HuH-7.5 (cell line): ENCODE results near the gene SLAIN2.
"Not testable (repeated sequence)": the region's sequence is repeated elsewhere in the genome, so short reads cannot be mapped to it uniquely, and the experiment has no call there.

Experiments
- DNase-seq: peaks from one replicate; pipeline ENCODE4 v3.0.0; 2011; ENCODE audit warnings: low spot score

SLAIN2 gene

DNA sequence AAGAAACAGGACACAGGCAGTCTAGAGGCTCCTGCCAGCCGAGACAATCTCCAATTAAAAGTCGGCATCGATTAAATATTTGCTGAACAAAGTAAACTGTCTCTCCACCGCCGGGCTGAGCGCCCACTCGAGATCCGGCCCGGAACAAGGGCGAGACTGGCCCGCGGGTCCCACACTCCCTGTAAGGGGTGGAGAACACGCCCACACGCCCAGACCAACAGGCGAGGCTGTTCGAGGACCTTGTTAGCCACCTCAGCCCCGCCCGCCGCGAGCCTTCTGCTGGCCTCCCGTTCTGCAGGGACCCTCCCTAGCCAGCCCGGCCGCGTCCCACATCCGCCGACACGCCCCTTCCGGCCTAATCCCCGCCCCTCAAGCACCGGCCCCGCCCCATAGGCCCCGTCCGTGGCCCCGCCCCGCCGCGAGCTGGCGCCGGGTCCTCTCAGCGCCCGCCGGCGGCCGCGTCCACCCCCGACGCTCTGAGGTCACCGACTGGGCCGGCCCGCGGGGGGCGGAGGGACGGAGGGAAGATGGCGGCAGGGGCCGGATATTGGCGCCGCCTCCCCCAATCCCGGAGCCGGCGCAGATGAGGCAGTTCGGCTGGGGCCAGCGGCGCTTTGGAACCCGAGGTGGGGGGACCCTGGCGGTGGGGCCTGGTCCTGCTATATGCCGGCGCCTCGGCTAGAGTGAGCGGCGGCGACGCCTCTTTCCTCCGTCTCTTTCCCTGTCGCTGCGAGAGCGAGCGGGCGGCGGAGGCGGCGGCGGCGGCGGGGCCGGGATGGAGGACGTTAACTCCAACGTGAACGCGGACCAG lies at the start of gene SLAIN2:
SLAIN2 (plus strand) TSS at position 565 of the 811 bp plus-strand sequence; CDS start at position 776, 211 bp downstream.
- peak; percentile 78 for DNase-seq

DNA sequence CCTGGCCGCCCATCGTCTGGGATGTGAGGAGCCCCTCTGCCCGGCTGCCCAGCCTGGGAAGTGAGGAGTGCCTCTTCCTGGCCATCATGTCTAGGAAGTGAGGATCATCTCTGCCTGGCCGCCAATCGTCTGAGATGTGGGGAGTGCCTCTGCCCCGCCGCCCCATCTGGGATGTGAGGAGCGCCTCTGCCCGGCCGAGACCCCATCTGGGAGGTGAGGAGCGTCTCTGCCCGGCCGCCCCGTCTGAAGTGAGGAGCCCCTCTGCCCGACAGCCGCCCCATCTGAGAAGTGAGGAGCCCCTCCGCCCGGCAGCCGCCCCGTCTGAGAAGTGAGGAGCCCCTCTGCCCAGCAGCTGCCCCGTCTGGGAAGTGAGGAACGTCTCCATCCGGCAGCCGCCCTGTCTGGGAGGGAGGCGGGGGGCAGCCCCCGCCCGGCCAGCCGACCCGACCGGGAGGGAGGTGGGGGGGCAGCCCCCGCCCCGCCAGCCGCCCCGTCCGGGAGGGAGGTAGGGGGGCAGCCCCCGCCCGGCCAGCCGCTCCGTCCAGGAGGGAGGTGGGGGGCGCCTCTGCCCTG lies 49.0 kb upstream of the SLAIN2 start:
- DNase-seq: not testable (repeated sequence)

DNA sequence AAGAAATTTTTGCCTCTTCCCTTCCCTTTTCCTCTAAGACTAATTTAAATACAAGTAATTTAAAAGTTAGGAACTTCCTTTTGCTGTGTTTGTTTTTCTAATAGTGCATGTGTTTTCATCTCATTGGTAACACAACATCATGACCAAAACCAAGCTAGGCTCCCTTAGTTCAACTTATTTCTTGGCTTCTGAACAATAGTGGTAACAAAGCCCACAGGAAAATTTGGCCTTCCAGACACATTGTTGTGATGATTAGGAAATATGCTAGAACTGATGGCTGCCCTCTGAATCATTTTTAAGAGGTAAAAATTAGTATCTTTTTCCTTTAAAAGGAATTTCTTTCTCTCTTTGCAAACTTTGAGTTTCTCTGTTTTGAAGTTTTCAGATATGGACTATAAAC lies 46.2 kb upstream of the SLAIN2 start:
- no peak for DNase-seq

DNA sequence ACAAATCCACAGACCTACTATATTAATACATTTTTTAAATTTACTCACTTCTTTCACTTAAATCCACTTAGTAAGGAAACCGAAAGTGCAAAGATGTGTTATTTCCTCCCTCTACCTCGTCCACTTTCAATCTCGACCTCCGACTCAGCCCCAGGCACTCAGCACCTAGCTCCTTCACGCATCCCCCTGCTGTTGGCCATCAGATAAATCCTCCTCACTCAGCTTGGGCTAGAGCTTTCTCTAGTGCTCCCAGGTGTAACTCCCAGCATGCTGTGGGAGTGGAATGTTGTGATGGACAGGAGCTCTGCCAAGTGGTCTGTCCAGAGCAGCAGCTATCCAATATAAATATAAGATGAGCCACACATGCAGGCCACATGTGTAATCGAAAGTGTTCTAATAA lies 45.0 kb upstream of the SLAIN2 start:
- no peak for DNase-seq

DNA sequence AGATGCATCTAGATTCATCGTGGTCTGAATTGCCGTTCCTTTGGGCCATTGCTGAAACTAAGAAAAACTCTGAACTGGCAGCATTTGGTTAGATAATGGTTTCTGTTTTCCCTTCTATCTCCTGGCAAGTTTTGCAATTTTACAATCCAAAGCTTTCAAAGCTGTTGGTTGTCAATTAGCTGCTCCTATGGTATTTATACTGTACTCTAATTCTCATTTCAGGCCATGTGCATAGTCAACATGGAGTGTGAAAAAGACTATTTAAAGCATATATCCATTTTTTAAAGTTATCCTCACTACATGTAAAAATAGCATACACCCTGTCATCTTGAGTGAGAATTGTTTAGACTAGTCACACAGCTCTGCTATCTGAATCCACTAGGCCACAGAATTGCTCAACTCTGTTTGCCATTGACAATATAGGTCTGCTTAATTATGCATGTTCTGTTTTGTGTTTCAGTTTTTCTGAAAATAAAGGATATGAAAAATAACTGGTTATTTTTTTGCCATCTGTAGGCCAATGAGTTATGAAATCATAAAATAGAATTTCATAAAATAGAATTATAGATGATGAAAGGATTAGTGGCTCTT lies 44.0 kb upstream of the SLAIN2 start:
- no peak for DNase-seq

DNA sequence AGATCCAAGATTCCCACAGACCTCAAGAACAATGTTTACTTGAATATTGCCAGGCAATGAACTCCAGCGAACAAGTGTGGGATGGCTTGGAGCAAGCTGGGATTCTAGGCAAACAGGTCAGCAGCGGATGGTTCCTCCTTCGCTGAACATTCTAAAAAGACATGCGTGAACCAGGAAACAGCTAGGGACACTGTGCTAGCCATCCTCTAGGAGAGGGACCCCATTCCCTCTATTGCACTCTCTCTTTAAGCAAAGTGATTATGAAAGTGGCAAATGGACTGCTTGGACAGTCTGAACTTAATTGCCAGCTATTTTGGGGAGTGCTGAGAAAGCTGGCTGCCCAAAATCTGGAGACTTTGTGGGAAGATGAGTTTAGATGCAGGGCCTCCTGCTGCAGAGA lies 41.8 kb upstream of the SLAIN2 start:
- no peak for DNase-seq

DNA sequence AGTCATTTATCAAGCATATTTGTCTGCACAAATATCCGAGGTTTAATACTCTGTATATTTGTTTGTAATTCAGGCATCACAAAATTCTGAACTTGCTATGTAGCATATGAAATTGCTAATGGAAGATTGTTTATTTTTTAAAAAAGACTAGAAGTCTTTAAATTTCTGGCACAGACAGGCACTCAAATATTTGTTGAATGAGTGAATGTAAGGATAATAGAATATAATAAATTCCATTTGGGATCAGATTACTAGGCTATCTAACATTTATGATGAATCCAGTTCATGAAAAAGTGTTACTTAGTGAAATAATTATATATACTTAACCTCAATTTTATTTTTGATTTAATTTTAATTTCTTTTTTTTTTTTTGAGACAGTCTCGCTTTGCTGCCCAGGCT lies 41.3 kb upstream of the SLAIN2 start:
- DNase-seq: no peak

DNA sequence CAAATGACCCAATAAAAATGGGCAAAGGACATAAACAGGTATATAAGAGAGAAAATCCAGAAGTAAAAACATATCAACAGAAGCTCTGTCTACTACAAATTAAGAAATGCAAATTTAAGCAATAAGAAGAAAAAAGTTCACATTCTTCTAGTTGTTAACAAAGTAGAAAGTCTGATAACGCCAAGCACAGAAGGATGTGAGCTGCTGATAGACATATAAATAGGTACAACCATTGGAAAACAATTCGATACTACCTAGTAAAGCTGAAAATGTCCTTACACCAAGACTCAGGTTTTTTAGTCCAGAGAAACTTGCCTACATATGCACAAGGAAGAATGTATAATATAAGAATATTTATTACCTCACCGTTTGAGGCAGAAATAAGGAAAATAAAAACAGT lies 35.8 kb upstream of the SLAIN2 start:
- DNase-seq: no peak

DNA sequence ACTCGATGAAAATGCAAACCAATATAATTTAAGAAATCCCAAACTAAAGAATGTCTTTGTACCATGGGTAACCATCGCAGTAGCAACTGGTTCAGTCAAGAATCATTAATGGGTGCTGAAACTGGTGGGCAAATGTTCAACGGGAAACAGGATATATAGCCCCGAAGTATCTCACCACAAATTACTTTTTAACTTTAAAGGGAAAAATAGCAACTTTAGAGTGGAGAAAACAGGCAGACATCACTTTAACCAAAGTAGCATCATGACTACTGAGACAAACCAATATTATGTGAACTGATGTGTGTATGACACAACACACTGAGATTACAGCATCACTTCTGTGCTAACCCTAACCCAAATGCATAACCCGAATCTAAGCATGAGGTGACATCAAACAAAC lies 33.8 kb upstream of the SLAIN2 start:
- no peak for DNase-seq

DNA sequence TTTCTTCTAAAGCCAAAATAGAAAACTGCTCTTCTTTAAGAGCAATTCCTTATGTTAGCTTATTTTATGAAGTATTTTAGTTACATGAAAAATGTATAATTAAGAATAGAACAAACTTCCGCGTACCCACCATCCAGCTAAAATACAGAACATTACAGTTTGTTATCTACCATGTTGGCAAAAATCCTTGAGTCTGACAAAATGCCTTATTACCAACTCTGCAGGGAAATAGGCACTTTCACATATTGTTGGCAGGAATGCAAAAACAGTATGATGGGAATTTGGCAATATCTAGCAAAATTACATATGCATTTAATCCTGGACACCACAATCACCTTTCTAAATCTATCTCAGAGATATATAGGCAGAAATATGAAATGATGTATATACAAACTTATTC lies 32.4 kb upstream of the SLAIN2 start:
- no peak for DNase-seq

DNA sequence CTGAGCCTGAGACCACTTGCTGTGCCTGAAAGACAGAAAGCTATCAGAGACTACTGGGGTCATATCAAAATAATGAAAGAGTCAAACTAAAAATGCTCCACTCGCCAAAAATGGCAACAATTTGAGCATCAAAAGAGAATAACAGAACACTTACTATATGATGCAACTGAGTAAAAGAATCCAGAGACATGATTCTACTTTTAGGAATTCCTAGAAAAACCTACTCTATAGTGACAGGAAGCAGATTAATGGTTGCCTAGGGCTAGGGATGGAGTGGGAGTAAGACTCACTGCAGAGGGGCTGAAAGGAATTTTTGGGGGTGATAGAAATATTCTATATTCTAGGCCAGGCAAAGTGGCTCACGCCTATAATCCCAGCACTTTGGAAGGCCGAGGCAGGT lies 29.4 kb upstream of the SLAIN2 start:
- no peak for DNase-seq

DNA sequence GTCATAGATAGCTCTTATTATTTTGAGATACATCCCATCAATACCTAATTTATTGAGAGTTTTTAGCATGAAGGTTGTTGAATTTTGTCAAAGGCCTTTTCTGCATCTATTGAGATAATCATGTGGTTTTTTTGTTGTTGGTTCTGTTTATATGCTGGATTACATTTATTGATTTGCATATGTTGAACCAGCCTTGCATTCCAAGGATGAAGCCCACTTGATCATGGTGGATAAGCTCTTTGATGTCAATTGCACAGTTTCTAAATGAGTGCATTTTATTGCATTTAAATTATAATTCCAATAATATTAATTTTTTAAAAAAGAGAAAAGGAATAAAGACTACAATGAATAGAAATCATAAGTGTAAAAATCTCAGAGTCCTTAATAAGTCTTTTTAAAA lies 26.6 kb upstream of the SLAIN2 start:
- not testable (repeated sequence) for DNase-seq

DNA sequence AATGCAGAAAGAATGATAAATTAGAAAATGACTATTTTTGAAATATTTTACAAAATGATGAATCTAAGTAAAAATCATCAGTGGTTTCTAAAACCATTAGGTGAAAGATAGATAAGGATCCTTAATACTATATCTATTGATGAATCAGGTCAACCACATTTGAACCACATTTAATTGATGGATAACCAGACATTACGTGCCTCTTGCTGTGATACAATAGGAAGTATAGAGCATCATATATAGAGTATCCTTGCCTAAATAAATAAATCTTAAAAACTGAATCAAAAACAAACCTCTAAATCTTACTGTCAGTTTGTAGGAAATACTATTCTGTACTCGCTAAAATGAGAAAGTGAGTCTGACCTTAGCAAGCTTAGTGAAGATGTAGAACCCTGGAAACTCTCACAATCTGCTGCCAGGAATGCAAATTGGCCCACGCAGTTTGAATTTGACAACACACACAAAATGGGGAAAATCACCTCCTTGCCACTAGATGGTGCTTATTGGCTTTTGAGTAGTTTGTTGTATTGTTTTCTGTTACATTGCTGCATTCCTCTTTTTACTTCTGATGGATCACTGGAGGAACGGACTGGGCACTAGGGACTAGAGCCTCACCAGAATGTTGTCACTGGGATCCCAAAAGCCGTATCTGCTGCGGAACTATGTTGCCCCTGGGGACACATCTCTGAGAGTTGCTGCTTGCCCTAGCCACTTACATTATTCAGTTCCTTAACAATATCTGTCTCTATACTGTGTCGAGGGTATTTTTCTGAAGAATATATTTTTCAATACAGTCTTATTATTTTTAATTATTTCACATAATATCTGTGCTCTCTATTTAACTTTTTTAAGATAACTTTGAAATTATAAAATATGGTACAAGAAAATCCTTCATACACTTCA lies 25.4 kb upstream of the SLAIN2 start:
- peak; percentile 28 for DNase-seq

DNA sequence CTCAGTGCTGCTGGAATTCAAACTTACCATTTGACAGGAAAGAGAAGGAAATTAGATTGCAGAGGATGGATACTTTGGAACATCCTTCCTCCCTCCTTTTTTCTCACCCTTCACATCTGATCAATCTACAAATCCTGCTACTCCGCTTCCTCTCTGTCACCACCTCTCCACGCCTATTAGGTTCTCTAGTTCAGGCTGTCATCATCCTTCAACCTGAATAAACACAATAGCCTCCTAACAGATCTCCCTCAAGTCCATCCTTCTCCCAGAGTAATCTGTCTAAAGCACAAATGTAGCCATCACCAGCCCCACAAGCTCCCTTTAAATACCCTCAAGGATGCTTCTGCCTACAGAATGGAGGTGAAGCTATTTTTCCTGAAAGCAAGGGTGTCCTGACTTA lies 20.0 kb upstream of the SLAIN2 start:
- DNase-seq: no peak

DNA sequence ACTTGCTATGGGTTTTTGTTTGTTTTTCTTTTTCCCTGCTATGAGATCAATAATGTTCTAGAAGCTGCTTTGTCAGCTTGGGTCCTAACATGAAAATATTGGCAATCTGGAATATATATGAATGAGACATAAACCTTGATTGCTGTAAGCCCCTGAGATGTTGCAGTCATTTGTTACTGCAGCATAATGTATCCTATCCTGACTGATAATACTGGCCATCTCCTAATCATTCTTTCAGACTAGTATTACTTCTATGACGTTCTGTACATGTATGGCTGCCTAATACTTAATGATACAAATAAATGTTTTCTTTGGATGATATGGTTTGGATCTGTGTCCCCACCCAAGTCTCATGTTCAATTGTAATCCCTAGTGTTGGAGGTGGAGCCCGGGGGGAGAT lies 19.3 kb upstream of the SLAIN2 start:
- no peak for DNase-seq

DNA sequence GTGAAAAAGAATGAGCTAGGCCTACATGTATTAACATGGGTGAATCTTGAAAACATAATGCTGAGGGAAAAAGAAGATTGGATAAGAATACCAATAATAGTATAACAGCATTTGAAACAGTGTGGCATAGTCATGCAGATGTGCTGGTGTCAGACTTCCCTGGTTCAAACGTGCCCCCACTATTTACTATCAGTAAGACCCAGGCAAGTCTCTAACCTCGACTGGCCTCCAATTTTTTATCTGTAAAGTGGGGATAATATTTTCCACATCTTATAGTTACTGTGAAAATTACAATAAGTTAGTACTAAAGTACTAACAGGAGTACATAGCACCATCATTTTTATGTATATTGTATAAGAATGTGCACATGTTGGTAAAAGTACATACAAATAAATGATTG lies 17.0 kb upstream of the SLAIN2 start:
- no peak for DNase-seq

DNA sequence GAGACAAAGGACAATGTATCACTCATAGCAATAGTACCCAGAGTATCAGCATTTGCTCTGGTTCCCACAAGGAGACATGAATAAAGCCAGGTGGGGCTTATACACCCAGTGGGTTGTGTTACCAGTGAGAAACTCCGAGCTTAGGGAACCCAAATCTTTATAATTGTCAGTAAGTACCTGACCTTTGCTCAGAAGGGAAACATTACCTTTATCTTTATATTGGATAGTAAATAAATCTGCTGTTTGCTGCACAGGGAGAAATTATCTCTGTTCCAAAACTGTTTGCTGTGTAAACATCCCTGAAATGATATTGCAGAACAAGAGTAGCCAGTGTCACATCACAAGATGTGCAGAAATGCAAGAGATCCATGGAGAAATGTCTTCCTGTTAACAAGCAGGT lies 12.1 kb upstream of the SLAIN2 start:
- DNase-seq: peak; percentile 12

DNA sequence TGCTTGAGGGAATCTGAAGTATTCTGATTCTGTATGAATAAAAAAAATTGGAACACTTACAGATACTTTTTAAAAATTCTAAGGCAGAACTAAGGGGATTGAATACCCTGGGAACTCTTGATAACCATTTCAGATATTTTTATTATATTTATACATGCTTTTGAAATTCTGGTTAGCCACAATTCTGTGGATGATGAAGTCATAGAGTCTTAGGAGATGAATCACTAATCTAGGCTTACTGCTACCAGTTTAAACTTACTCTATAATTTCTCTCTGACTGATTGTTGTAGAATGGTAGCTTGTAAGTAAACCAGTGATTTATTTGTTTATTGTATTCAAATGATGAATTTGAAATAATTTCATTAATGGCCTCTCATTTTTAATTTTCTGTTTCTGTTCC lies 11.4 kb upstream of the SLAIN2 start:
- no peak for DNase-seq

DNA sequence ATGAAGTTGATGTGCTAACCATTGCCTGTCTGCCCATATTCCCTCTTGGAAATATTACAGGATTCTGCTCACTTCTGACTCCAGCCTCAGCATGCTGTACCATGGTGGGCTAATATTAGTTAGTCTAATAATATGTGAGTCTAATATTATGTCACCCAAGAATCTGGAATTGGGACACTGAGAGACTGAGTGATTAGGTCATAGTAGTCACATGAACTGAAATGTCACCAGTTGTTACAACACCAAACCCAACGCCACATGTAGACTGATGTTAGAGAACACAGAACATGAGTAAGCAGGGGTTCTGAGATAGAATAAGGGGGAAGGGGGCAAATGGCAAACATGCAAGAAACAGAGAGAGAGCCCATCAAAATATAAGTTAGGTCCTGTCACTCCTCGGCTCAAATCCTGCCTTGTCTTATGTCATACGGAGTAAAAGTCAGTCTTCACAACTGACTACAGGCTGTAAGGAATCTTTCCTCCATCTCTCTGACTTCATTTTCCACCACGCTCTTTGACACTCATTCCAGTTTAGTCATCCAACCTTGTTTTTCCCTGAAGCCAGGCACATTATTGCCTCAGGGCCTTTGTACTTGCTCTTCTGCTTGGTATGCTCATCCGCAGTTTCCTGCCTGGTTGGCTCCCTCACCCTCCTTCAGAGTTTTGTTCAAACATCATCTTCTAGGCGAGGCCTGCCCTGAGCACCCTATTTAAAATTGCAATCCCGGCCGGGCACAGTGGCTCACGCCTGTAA lies 9.6 kb upstream of the SLAIN2 start:
- DNase-seq: no peak

DNA sequence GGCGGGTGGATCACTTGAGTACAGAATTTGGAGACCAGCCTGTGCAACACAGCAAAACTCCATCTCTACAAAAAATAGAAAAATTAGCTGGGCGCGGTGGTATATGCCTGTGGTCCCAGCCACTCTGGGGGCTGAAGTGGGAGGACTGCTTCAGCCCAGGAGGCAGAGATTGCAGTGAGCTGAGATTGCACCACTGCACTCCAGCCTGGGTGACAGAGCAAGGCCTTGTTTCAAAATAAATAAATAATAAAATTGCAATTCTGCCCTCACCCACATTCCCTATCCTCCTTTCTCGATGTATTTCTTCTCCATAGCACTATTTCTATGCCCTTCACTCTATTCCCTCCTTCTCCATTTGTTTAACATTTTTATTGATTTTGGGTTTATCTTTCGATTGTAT lies 8.7 kb upstream of the SLAIN2 start:
- DNase-seq: no peak

DNA sequence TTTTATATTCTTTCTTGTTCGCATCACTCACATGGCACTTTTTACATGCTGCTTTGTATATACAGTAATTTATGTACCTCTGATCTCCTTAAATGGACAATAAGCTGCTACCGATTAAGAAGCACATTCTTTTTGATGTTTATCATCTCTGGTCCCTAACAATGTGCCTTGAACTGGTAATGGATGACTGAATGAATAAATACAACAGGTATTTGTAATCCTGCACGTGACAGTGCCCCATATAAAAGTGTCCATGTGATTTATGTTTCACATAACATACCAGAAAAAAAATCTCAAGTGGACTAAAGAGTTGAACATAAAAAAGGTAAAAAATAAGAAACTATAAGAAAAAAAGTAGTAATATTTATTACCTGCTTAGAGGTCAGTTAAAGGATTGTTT lies 7.7 kb upstream of the SLAIN2 start:
- DNase-seq: no peak

DNA sequence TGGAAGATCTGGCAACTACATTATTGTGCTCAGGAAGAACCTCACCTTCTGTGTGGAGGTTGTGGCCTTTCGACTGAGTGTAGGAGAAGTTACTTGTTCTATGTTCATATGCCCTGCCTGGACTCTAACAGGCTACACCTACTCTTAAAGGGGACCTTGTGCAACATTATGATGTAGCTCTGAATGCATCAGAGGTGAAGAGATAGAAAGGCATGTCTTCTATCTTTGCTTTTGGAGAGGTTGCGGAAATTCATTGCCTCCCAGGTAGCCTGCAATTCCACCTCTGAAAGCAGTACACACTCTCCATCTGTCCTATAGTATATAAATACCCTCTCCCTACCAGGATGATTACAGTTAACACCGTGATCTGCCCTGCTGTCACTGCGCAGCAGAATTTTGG lies 7.1 kb upstream of the SLAIN2 start:
- DNase-seq: no peak
